Fibroblast of peridontal ligament (primary cell): Measurements from ENCODE around the gene LRP8.
A peak's percentile ranks its signal among the peaks of the same experiment; 100 is the strongest.

Source experiments
- DNase-seq: peaks from one replicate; pipeline ENCODE4 v3.0.0-alpha.2; 2010; ENCODE audit errors: extremely low read depth

LRP8 gene

DNA sequence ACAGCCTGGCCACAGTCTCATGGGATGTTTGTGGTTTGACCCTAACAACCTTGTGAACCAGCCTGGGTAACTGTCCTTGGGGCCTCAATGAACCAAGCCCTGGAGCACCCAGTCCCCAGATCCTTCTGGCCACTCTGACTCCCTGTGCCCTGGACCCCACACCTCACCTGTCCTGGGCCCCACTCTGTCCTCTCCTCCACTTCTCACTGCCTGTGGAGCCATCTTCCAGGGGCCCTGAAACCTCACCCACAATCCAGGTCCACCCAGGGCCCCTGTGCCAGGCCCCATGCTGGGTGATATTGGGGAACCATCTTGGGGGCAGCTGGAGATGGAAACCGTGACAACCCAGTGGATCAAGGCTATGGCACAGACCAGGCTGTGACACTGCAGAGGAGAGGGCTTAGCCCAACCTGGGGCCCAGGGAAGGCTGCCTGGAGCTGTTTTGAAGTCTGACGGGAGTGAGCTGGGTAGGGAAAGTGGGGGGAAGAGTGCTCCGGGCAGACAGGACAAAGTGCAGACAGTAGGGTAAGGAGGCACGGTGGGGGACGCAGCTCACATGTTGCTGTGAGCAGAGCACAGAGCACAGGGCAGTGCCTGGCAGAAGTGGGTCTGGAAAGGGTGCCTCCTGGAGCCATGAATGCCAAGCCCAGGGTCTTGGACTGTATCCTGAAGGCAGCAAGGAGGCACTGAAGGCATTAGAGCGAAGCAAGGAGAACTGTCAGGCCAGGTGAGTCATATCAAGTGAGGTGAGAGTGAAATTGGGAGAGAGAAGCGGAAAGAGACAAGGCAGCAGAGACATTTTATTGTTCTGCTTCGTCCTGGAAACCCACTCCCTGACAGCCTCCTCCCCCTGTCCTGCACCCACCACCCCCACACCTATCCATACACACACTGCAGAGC, 12.1 kb upstream of the LRP8 start:
- DNase-seq = no peak

GRCh38 chr1:53338423-53338822, 10.6 kb upstream of the LRP8 start:
- DNase-seq = no peak

GRCh38 chr1:53337499-53337898, 9.6 kb upstream of the LRP8 start:
- no peak for DNase-seq

DNA sequence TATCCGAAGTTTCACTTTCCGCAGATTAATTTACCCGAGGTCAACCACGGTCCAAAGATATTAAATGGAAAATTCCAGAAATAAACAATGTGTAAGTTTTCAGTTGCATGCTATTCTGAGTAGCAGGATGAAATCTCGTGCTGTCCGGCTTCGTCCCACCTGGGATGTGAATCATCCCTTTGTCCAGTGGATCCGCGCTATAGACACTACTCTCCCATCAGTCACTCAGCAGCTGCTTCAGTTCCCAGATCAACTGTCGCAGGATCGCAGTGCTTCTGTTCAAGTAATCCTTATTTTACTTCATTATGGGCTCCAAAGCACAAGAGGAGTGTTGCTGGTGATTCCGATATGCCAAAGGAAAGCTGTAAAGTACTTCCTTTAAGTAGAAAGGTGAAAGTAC, 8.3 kb upstream of the LRP8 start:
- no peak for DNase-seq

- DNase-seq = no peak
These were observed 7.8 kb upstream of the LRP8 start for GRCh38 chr1:53335661-53336060.

GRCh38 chr1:53334781-53335180, 6.9 kb upstream of the LRP8 start:
- DNase-seq = no peak

DNA sequence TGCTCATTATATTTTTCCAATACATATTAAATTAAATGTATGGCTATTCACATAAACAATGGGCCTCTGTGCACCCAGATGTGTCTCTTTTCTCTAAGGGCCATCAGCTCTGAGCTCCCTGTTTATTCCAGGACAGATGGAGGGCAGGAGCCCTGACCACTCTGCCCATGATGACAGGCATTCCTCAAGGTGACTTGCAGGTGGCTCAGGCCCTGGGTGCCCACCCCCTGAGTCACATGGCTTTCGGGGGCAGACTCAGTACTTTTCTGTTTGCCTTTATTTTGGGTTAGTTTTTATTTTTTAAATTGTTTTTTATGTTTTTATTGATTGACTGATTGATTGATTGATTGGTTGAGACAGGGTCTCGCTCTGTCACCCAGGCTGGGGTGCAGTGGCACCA, 6.4 kb upstream of the LRP8 start:
- DNase-seq = no peak

DNA sequence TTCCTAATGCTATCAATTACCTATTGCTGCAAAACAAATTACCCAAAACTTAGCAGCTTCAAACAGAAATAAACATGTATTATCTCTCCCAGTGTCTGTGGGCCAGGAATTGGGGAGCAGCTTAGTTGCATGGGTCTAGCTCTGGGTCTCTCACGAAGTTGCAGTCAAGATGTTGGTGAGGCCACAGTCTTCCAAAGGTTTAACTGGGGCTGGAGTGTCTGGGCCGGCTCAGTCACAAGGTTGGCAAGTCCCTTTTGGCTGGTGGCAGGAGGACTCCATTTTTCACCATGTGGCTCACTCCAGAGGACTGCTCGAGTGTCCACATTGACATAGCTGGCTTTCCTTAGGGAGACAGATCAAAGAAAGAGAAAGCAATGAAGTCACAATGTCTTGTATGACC, 5.0 kb upstream of the LRP8 start:
- DNase-seq = no peak

- DNase-seq = no peak
These were observed 4.3 kb upstream of the LRP8 start for GRCh38 chr1:53332186-53332564.

DNA sequence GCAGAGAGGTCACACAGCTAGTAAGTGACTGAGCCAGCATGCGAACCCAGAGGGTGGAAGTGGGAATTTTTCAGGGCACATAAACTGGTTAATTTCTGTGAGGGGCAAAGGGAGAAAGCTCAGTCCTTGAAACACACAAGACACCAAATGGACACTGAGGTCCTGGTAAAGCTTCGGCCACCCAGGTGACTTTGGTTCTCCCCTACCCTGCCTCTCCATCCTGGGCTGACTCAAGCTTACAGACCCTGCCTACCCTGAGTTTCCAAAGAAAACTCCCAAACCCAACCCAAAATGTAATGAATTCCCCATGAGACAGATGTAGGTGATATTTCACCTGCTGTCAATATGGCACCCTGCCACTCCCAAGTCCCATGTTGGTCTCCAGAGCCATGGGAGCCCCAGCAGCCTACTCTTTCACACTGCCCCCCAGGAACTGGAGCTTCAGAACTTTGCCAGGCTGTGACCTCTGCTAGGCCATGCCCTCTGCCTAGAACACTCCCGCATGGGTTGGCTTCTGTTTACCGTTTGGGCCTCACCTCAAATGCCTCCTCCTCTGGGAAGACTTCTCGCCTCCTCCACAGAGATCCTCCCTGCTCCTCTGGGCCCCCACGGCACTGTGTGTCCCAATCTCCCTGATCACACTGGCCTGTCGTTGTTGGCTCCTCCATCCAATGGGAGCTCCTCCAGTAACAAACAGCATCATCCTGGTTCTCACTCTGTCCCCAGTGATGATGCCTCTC, 3.7 kb upstream of the LRP8 start:
- DNase-seq = no peak

DNA sequence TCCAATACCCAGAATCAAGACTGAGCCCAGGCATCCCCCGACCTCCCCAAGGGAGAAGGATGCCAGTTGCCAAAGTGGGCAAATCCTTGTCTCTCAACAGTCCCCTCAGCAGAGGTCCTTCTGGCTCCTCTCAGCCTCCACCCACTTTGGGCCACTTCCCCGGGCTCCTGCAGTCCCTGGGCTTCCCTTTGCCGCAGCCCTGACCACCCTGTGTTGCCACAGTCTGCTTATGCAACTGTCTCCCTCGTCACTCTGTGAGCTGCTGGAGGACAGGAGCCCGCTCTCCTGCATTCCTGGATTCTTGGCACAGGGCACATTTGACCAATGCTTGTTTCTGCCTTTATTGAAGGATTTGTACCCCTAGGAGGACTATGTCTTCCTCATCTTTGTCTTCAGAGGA, 2.9 kb upstream of the LRP8 start:
- DNase-seq = no peak

GRCh38 chr1:53328541-53329499, 950 bp upstream of the LRP8 start:
- DNase-seq = no peak

- no peak for DNase-seq
These were observed 522 bp downstream of the LRP8 start for GRCh38 chr1:53327182-53327913.

- DNase-seq = no peak
These were observed 1.2 kb downstream of the LRP8 start for GRCh38 chr1:53326598-53327181.

DNA sequence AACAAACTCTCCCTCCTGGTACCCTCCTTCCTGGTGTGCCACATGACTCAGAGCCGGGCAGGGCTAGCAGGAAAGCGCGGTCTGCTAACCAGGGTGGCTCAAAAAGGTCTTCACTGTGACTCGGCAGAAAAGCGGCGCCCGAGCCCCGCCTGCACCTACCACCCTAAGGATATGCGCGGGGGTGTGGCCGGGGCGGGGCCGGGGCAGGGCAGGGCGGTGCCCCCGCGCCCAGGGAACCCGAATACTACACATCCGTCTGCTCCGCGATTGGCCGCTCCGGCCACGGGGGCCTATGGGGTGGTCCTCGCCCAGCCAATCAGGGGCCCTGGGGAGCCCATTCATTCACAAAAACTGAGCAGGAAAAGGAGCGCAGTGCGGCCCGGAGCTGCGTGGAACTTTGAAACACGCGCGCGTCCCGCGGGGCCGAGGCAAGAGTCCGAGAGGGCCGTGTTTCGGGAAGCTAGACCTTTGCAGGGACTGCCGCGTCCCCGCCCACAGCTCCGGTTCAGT, 1.7 kb downstream of the LRP8 start:
- DNase-seq = peak; percentile 66

DNA sequence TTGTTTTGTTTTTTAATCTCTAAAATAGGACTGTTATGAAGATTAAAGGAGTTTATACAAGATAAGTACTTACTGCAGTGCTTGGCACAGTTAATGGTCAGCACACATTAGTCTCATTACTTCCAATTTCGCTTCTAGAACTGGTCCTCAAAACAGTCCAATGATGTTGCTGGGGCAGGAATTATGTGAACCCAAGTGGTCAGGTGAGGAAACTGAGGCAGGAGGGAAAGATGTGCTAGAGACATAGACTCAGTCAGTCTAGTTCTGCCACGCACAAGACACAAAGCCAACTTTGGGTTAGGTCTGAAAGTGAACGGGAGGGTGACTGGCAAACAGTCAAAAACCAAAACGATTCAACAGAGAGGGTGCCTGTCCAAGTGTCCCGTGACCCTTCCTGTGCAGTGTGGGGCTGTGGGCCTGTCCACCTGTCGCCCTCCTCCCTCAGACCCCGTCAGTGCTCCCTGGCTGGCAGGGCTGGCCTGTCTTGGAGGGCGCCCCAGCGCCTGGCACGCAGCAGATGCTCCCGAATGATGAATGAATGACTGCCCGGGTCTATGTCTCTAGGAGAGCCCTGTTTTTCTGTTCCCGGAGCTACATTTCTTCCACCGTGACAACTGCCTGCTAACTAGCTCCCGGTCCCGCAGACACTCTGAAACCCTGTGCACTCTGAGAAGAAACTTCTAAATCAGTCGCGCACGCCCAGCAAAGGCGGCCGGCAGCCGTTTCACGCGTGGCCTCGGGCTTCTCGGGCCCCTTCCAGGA, 2.4 kb downstream of the LRP8 start:
- DNase-seq = no peak

DNA sequence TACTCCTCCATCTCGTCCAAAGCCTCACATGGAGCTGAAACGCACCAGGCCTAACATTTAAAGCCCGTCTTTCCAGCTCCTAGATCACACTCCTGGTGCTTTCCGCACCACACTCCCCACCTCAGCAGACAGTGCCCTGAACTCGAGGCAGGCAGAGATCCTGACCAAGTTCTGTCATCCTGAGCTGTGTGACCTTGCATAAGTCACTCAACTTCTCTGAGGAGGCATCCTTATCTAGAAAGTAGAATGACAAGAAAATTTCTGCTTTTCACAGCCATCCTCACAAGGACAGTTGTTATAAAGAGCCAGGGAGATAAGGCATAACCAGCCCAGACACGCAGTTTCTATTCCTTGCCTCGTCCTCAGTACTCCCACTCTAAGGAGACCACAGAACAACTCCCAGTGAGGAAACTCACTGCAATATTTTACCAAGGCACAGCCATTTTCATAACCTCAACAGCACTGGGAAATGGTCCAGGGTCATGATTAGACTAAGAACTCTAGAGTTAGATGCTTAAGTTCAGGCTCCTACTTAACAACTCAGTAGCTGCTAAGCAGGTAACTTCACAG, 3.1 kb downstream of the LRP8 start:
- peak; percentile 63 for DNase-seq

GRCh38 chr1:53324321-53324720, 3.5 kb downstream of the LRP8 start:
- DNase-seq = no peak

- DNase-seq = no peak
These were observed 4.6 kb downstream of the LRP8 start for GRCh38 chr1:53323316-53323715.
